H1 (cell line): Measurements from ENCODE around the gene STX10. TPM values are rescaled to one million over a fixed set of nuclear protein-coding genes. Genes with fewer than 3 reads are reported as not detected.

Experiments used
- CTCF ChIA-PET: fragments of 300-600 bp; sonication (Branson Sonifier 250); formaldehyde crosslinking; loops from one replicate; lab custom pipeline; 2021; ENCODE audit not compliant: partially characterized antibody; lab: Charles Lee
- POLR2A ChIA-PET: fragments of 300-600 bp; sonication (Branson Sonifier 250); formaldehyde crosslinking; loops from one replicate; lab custom pipeline; 2021; ENCODE audit warnings: inconsistent platforms; ENCODE audit not compliant: partially characterized antibody; lab: Charles Lee
- DNase-seq, 2 experiments: peaks; one replicate each; pipeline versions ENCODE4 v3.0.0 to v3.0.0-alpha.2; 2010 to 2022; ENCODE audit warnings: low spot score in 2 of 2, low read depth in 1 of 2, mixed read lengths in 1 of 2
- FAIRE-seq: peaks from 2 replicates; lab custom pipeline; 2011; peaks lifted over from hg19 to GRCh38; lab: Jason Lieb, UNC
- H2AFZ ChIP-seq: 2 replicates; pipeline ENCODE4 v1.8.1; 2012; ENCODE audit warnings: low read length, inconsistent platforms
- H2AK5ac ChIP-seq: 2 replicates; pipeline ENCODE4 v1.6.1; 2013; ENCODE audit warnings: low read depth, low read length
- H2BK120ac ChIP-seq: replicated peaks from 2 replicates; pipeline ENCODE3; 2013; ENCODE audit warnings: low read depth, low read length, inconsistent platforms
- H2BK12ac ChIP-seq: 2 replicates; pipeline ENCODE4 v1.6.1; 2013; ENCODE audit warnings: low read depth, low read length
- H2BK15ac ChIP-seq: 2 replicates; pipeline ENCODE4 v1.6.1; 2013; ENCODE audit warnings: low read length
- H2BK20ac ChIP-seq: 2 replicates; pipeline ENCODE4 v1.6.1; 2013; ENCODE audit warnings: low read length
- H2BK5ac ChIP-seq: 2 replicates; pipeline ENCODE4 v1.6.1; 2013; ENCODE audit warnings: low read depth, low read length
- H3K14ac ChIP-seq: 2 replicates; pipeline ENCODE4 v1.6.1; 2013; ENCODE audit warnings: inconsistent platforms; ENCODE audit not compliant: insufficient read length
- H3K18ac ChIP-seq: 2 replicates; pipeline ENCODE4 v1.6.1; 2013; ENCODE audit warnings: low read length; ENCODE audit errors: extremely low read depth
- H3K23ac ChIP-seq: 2 replicates; pipeline ENCODE4 v1.6.1; 2013; ENCODE audit warnings: inconsistent platforms; ENCODE audit not compliant: insufficient read length
- H3K23me2 ChIP-seq: 2 replicates; pipeline ENCODE4 v1.6.1; 2013; ENCODE audit warnings: low read depth, low read length
- H3K27ac ChIP-seq: 2 replicates; pipeline ENCODE4 v1.6.1; 2011; ENCODE audit warnings: low read depth, low read length, inconsistent platforms
- H3K27me3 ChIP-seq, 4 experiments: replicated peaks in 1 of 4; 1 replicate in 1 of 4; 2 replicates in 3 of 4; pipeline versions ENCODE4 v1.6.1 to v1.8.1; 2011 to 2013; ENCODE audit warnings: low read length in 3 of 4, mild to moderate bottlenecking in 3 of 4, inconsistent platforms in 2 of 4, mixed read lengths in 2 of 4, moderate library complexity in 1 of 4; ENCODE audit not compliant: control insufficient read depth in 3 of 4, insufficient read depth in 3 of 4; ENCODE audit errors: extremely low read depth in 1 of 4
- H3K36me3 ChIP-seq, 4 experiments: 2 replicates each; pipeline versions ENCODE4 v1.6.1 to v1.8.1; 2011 to 2013; ENCODE audit warnings: mild to moderate bottlenecking in 4 of 4, low read length in 3 of 4, moderate library complexity in 2 of 4, control low read depth in 1 of 4, inconsistent platforms in 1 of 4; ENCODE audit not compliant: insufficient read depth in 4 of 4, control insufficient read depth in 2 of 4
- H3K4ac ChIP-seq: replicated peaks from 2 replicates; pipeline ENCODE3; 2013; ENCODE audit warnings: low read length, low read depth, mixed read lengths, inconsistent platforms; ENCODE audit not compliant: insufficient read length
- H3K4me1 ChIP-seq, 4 experiments: replicated peaks in 1 of 4; 1 replicate in 1 of 4; 2 replicates in 3 of 4; pipeline versions ENCODE4 v1.6.1 to v1.8.1; 2011 to 2013; ENCODE audit warnings: low read length in 3 of 4, inconsistent platforms in 2 of 4, mixed read lengths in 1 of 4; ENCODE audit not compliant: insufficient read depth in 4 of 4, control insufficient read depth in 3 of 4
- H3K4me2 ChIP-seq, 2 experiments: 2 replicates each; pipeline versions ENCODE4 v1.6.1 to v1.8.1; 2011 to 2013; ENCODE audit warnings: low read depth in 2 of 2, low read length in 2 of 2, control low read depth in 1 of 2, inconsistent platforms in 1 of 2, mild to moderate bottlenecking in 1 of 2; ENCODE audit not compliant: insufficient read depth in 1 of 2
- H3K4me3 ChIP-seq, 4 experiments: fragments of 200-600, 300-600 bp in 1 of 4; sonication (generic), shearing (Covaris generic), sonication (Bioruptor Twin) in 1 of 4; 2 replicates each; pipeline versions ENCODE4 v1.5.1 to v1.8.1; 2011 to 2016; ENCODE audit warnings: low read length in 4 of 4, low read depth in 3 of 4, control low read depth in 2 of 4, inconsistent platforms in 2 of 4, mild to moderate bottlenecking in 2 of 4, mixed read lengths in 1 of 4, moderate library complexity in 1 of 4; ENCODE audit not compliant: insufficient read depth in 2 of 4; ENCODE audit errors: extremely low read depth in 1 of 4
- H3K56ac ChIP-seq: replicated peaks from 2 replicates; pipeline ENCODE3; 2013; ENCODE audit warnings: low read depth, mild to moderate bottlenecking, mixed read lengths, low read length, inconsistent platforms; ENCODE audit not compliant: insufficient read length
- H3K79me1 ChIP-seq: 2 replicates; pipeline ENCODE4 v1.6.1; 2013; ENCODE audit warnings: low read depth, low read length, control low read depth
- H3K79me2 ChIP-seq, 2 experiments: 2 replicates each; pipeline versions ENCODE4 v1.6.1 to v1.8.1; 2012 to 2013; ENCODE audit warnings: low read length in 2 of 2, mild to moderate bottlenecking in 2 of 2, inconsistent platforms in 1 of 2; ENCODE audit not compliant: insufficient read depth in 2 of 2, control insufficient read depth in 1 of 2
- H3K9ac ChIP-seq, 4 experiments: replicated peaks in 1 of 4; 1 replicate in 1 of 4; 2 replicates in 3 of 4; pipeline versions ENCODE4 v1.6.1 to v1.8.1; 2011 to 2013; ENCODE audit warnings: low read depth in 3 of 4, low read length in 3 of 4, control low read depth in 2 of 4, mild to moderate bottlenecking in 2 of 4, moderate library complexity in 2 of 4, inconsistent platforms in 1 of 4; ENCODE audit errors: extremely low read depth in 1 of 4
- H3K9me3 ChIP-seq, 2 experiments: 2 replicates each; pipeline versions ENCODE4 v1.6.1 to v1.8.1; 2012 to 2013; ENCODE audit warnings: mild to moderate bottlenecking in 2 of 2, moderate library complexity in 2 of 2, control low read depth in 1 of 2, inconsistent platforms in 1 of 2, low read depth in 1 of 2, low read length in 1 of 2, mixed read lengths in 1 of 2; ENCODE audit not compliant: insufficient read depth in 2 of 2
- H4K20me1 ChIP-seq, 2 experiments: replicated peaks in 1 of 2; 2 replicates each; pipeline versions ENCODE3 to v1.8.1; 2011 to 2013; ENCODE audit warnings: inconsistent platforms in 2 of 2, low read length in 2 of 2, mild to moderate bottlenecking in 1 of 2; ENCODE audit not compliant: insufficient read depth in 2 of 2, control insufficient read depth in 1 of 2
- H4K5ac ChIP-seq: 2 replicates; pipeline ENCODE4 v1.6.1; 2013; ENCODE audit warnings: low read length, low read depth, mixed read lengths, inconsistent platforms; ENCODE audit not compliant: insufficient read length
- H4K8ac ChIP-seq: 2 replicates; pipeline ENCODE4 v1.8.0; 2013; ENCODE audit warnings: mild to moderate bottlenecking, moderate library complexity, low read length, inconsistent platforms; ENCODE audit not compliant: insufficient read depth; ENCODE audit errors: extremely low read depth
- H4K91ac ChIP-seq: replicated peaks from 2 replicates; pipeline ENCODE3; 2013; ENCODE audit warnings: low read length, mixed read lengths, inconsistent platforms; ENCODE audit not compliant: insufficient read length
- ASH2L ChIP-seq: fragments of 200-600, 300-600 bp; sonication (generic); IDR thresholded peaks from one replicate; pipeline ENCODE4 v1.7.1; 2017; ENCODE audit warnings: low read length
- CHD1 ChIP-seq: IDR thresholded peaks from 2 replicates; pipeline ENCODE4 v1.6.1; 2012; ENCODE audit warnings: low read depth, low read length, improper control_type of control experiment
- WGBS, 2 experiments: shearing (Covaris generic) in 1 of 2; methylation state at CpG; one replicate each; pipeline versions ENCODE4 v1.1.6 to v1.1.7; 2013 to 2015; ENCODE audit warnings: low lambda C conversion rate in 2 of 2, mixed read lengths in 2 of 2, inconsistent platforms in 1 of 2, low coverage in 1 of 2, missing lambda C conversion rate in 1 of 2; ENCODE audit not compliant: insufficient replicate concordance in 2 of 2, insufficient coverage in 1 of 2, insufficient read length in 1 of 2; ENCODE audit errors: extremely low coverage in 1 of 2, missing lambda C conversion rate in 1 of 2; 5-methylcytosine and 5-hydroxymethylcytosine counted together
- polyA plus RNA-seq, 7 experiments: library from polyadenylated mRNA; depleted of rRNA in 3 of 7; stranded (reverse) in 5 of 7; unstranded in 2 of 7; fragments of >200 nt in 5 of 7; fragments of 200-250 nt in 2 of 7; gene quantifications; 1 replicate in 5 of 7; 2 replicates in 1 of 7; 4 replicates in 1 of 7; pipeline versions ENCODE4 v1.2.1 to v1.2.3, GENCODE V29; 2011 to 2013; ENCODE audit warnings: missing spikeins in 2 of 7, mixed read lengths in 2 of 7
- total RNA-seq: library from RNA; stranded (reverse); fragmentation: NEBNext Ultra II Directional; extraction: Animal tissue kit (Norgen Biotek cat#: 25700); gene quantifications from 2 replicates; pipeline ENCODE4 v1.2.1, GENCODE V29; 2021

STX10 gene
- total and polyA plus RNA-seq, 2 of the 8 experiments (the other 6 are each of a cell fraction or from before 2014, with no cell fraction given): 53.0 to 80.1 TPM

GRCh38 chr19:13098277-13099072 lies 51.7 kb downstream of the STX10 start:
- Histone ChIP-seq H3K9ac (no peak overlapping the region), H3K4me3 (peak overlapping the region in 2 of 4 experiments; percentile 1 to 50; a peak in 4 of 8 replicates), H2BK120ac (no peak overlapping the region), H3K79me2 (no peaks in the 10 kb centered on the region), H2BK15ac (no peak overlapping the region), H2AFZ (no peak overlapping the region), H3K79me1 (no peaks in the 10 kb centered on the region), H2BK12ac (no peak overlapping the region), H4K20me1 (peaks cover 2 to 14% of the 10 kb centered on the region in 2 experiments), H3K36me3 (no peaks in the 10 kb centered on the region), H4K5ac (no peak overlapping the region), H2BK5ac (no peak overlapping the region), H3K9me3 (no peaks in the 10 kb centered on the region), H3K56ac (no peak overlapping the region), H3K14ac (no peak overlapping the region), H3K4me1 (peaks cover 0 to 29% (median 12%) of the 10 kb centered on the region in 4 experiments; a peak in 5 of 7 replicates), H3K27ac (no peak overlapping the region), H3K4me2 (peak overlapping the region; percentile 64 to 85), H3K18ac (no peak overlapping the region; the same call in 1 of the 2 replicates), H3K23ac (no peak overlapping the region), H2BK20ac (no peak overlapping the region), H3K4ac (no peak overlapping the region), H4K8ac (peak overlapping the region; percentile 69; the same call in 1 of the 2 replicates), H4K91ac (no peak overlapping the region), H2AK5ac (0 out of 2 replicates have a peak overlapping the region, but pooled peaks have one; percentile 53), H3K27me3 (peaks cover 33 to 88% (median 73%) of the 10 kb centered on the region in 4 experiments), H3K23me2 (peaks cover 9% of the 10 kb centered on the region; the same call in 1 of the 2 replicates)
- WGBS, 2 experiments: 6% methylated on average over 26 of the region's 58 CpGs; no CpG with 5 or more reads in 1 of the 2 experiments
- FAIRE-seq: no peak
- TF ChIP-seq ASH2L (peak; percentile 11), CHD1 (no peak)
- POLR2A ChIA-PET: interaction anchor here (1.7 to 11.6 kb wide), 2 partner anchors 12 to 18 kb away, joined by 5 to 141 read pairs; partner anchors contain the start of genes NACC1 and TRMT1
- peak in 1 of 2 experiments; percentile 60 for DNase-seq
- CTCF ChIA-PET: interaction anchor here (1.0 to 2.7 kb wide), 3 partner anchors 40 to 133 kb away, joined by 4 to 13 read pairs (median 5); no protein-coding TSS in a partner anchor
